Activated T-helper 2 cell treated with anti-CD3 and anti-CD28 coated beads, Interferon-gamma antibody, Interleukin-2, Interleukin-4, amounts not matched to agents 10 μg/mL and 5 μg/mL and 100 μg/mL, durations not matched to agents 14 hours and 24 hours and 36 hours (primary cell): ENCODE measurements around the gene NR3C2. TPM values are rescaled to one million over a fixed set of nuclear protein-coding genes. Genes with fewer than 3 reads are reported as not detected.
"Not testable (repeated sequence)": the region's sequence is repeated elsewhere in the genome, so short reads cannot be mapped to it uniquely, and the experiment has no call there.

Source experiments
- DNase-seq: peaks from one replicate; pipeline ENCODE4 v3.0.0; 2021; ENCODE audit warnings: low spot score
- H3K27ac Mint-ChIP-seq: one replicate; pipeline ENCODE4 v1.8.0; 2021; ENCODE audit warnings: mixed read lengths
- H3K27me3 Mint-ChIP-seq: one replicate; pipeline ENCODE4 v1.8.0; 2021; ENCODE audit warnings: low read depth, mixed read lengths
- H3K36me3 Mint-ChIP-seq: one replicate; pipeline ENCODE4 v1.8.0; 2021; ENCODE audit warnings: low read depth, mixed read lengths
- H3K4me1 Mint-ChIP-seq: one replicate; pipeline ENCODE4 v1.8.0; 2021; ENCODE audit warnings: low read depth, mixed read lengths
- H3K4me3 Mint-ChIP-seq: one replicate; pipeline ENCODE4 v1.8.0; 2021; ENCODE audit warnings: low read depth, mild to moderate bottlenecking, moderate library complexity, mixed read lengths
- H3K9me3 Mint-ChIP-seq: one replicate; pipeline ENCODE4 v1.8.0; 2021; ENCODE audit warnings: mixed read lengths
- intact Hi-C: fragments of 100-400 bp; cut with micrococcal nuclease; formaldehyde crosslinking; loops from one replicate; pipeline ENCODE4 v1.15.1; 2023
- total RNA-seq: library from RNA; stranded (reverse); gene quantifications from 2 replicates; pipeline ENCODE4 v1.2.3, GENCODE V29; 2022

NR3C2 gene
- total RNA-seq, 1 donor from 2014 or later: 0.32 TPM

DNA sequence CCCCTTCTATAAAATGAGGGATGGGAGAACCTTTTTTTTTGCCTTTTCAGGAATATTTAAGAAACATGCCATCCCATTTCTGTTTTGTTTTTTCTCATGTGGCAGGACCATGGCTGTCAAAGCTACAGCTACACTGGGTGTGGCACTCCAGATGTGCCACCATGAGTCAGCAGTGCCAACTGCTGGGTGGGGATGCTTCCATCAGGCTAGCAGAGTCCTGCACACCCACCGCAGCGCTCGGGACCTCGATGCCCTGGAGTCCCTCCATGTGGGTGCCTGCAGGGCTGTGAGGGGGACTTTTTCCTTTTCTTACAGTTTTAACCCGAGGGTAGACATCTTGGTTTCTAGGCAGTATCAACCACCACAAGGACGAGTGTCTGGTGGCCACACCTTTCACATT, 352.6 kb downstream of the NR3C2 start:
- Mint-ChIP-seq H3K36me3 (no peaks in the 10 kb centered on the region), H3K9me3 (peaks cover 8% of the 10 kb centered on the region), H3K27ac (no peak overlapping the region), H3K4me3 (no peak overlapping the region), H3K27me3 (no peaks in the 10 kb centered on the region), H3K4me1 (no peaks in the 10 kb centered on the region)
- intact Hi-C loops: no loop called here
- DNase-seq: no peak

DNA sequence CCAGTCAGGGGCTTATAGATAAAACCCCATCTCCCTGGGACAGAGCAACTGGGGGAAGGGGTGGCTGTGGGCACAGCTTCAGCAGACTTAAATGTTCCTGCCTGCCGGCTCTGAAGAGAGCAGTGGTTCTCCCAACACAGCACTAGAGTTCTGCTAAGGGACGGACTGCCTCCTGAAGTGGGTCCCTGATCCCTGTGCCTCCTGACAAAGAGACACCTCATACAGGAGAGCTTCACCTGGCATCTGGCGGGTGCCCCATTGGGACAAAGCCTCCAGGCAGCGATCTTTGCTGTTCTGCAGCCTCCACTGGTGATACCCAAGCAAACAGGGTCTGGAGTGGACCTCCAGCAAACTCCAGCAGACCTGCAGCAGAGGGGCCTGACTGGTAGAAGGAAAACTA, 359.1 kb downstream of the NR3C2 start:
- H3K36me3 Mint-ChIP-seq, H3K9me3 Mint-ChIP-seq, DNase-seq, H3K27me3 Mint-ChIP-seq, H3K27ac Mint-ChIP-seq, H3K4me1 Mint-ChIP-seq, H3K4me3 Mint-ChIP-seq, intact Hi-C loops: not testable (repeated sequence)

DNA sequence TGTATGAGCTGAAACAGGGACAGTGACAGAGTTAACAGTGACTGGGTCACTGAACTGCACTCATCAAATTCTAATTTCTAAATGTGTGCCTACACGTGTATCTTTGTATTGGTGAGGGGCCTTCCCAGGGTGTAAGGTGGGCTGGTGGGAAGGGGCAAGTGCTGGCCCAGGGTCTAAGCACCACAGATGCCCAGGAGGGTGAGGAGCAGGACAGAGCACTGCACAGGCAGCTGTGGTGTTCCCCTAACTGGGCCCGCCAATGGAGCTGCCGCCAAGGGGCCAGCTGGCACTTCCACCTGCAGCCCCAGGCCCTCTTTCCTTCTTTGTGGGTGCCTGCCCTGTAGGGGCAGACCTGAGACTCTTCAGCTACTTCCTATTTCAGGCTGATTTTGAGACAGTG, 360.5 kb downstream of the NR3C2 start:
- peaks cover 8% of the 10 kb centered on the region for H3K9me3 Mint-ChIP-seq
- peaks cover 4% of the 10 kb centered on the region for H3K36me3 Mint-ChIP-seq
- no peak overlapping the region for H3K27ac Mint-ChIP-seq
- no peaks in the 10 kb centered on the region for H3K4me1 Mint-ChIP-seq
- no peak for DNase-seq
- intact Hi-C loops: no loop called here
- H3K4me3 Mint-ChIP-seq: no peak overlapping the region
- no peaks in the 10 kb centered on the region for H3K27me3 Mint-ChIP-seq

DNA sequence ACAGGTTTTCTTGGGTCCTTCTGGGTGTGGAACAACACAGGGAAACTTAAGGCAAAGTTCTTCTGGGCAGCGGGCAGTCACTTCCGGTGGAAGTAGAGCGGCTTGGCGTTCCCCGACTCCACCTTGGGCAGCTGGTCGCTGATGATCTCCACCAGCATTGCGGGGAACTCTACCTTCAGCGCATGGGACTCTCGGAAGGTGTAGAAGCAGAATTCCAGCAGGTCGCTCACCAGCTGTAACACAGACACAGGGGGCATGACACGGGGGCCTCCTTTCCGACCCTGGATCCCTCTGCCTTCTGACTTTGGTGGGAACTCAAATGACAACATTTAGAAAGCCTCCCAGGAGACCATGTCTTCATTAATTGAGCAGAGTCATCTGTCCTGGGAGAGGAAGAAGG, 360.9 kb downstream of the NR3C2 start:
- Mint-ChIP-seq H3K27ac (no peak overlapping the region), H3K27me3 (no peaks in the 10 kb centered on the region), H3K36me3 (peaks cover 8% of the 10 kb centered on the region), H3K4me1 (no peaks in the 10 kb centered on the region), H3K9me3 (peaks cover 10% of the 10 kb centered on the region), H3K4me3 (no peak overlapping the region)
- intact Hi-C loops: no loop called here
- DNase-seq: no peak

DNA sequence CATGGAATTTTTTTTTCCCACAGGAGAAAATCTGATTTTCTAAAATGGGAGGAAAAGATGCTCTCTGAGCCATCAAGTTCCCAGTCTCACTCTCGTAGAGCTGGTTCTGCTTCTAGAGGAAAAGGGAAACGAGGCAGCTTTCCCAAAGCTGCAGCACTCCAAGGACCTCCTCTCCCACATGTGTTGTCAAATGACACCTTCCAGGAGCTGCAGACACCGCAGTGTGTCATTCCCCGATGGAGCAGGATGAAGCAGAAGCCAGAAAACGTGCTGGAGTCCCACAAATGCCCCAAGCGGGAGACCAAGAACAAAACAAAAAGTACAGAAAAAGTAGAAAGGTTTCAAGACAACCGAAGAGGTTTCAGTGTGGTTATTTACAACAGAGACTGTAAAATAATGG, 362.3 kb downstream of the NR3C2 start:
- Mint-ChIP-seq H3K4me3 (no peak overlapping the region), H3K27ac (no peak overlapping the region), H3K9me3 (peaks cover 15% of the 10 kb centered on the region), H3K36me3 (peaks cover 21% of the 10 kb centered on the region), H3K4me1 (no peaks in the 10 kb centered on the region), H3K27me3 (no peaks in the 10 kb centered on the region)
- intact Hi-C loops: no loop called here
- DNase-seq: no peak

DNA sequence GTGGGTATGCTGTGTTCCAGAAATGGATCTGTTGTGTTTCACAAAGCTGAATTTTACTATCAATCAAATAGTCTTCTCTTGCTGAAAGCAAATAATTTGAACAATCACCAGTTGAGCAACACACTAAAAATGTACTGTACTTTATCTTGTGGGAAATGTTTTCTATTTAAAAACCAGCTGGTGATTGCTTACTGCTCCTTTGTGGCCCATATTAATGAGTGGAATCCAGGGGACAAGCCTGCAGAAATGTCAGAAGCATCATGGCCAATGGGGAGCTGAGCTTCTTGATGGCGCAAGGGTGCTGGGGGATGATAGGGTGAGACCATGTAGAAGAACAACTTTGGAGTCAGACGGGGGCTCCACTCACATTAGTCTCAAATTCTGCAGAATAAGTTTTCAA, 364.2 kb downstream of the NR3C2 start:
- no peak overlapping the region for H3K27ac Mint-ChIP-seq
- H3K27me3 Mint-ChIP-seq: no peaks in the 10 kb centered on the region
- intact Hi-C loops: no loop called here
- H3K9me3 Mint-ChIP-seq: peaks cover 30% of the 10 kb centered on the region
- peaks cover 39% of the 10 kb centered on the region for H3K36me3 Mint-ChIP-seq
- H3K4me1 Mint-ChIP-seq: no peaks in the 10 kb centered on the region
- DNase-seq: no peak
- no peak overlapping the region for H3K4me3 Mint-ChIP-seq

DNA sequence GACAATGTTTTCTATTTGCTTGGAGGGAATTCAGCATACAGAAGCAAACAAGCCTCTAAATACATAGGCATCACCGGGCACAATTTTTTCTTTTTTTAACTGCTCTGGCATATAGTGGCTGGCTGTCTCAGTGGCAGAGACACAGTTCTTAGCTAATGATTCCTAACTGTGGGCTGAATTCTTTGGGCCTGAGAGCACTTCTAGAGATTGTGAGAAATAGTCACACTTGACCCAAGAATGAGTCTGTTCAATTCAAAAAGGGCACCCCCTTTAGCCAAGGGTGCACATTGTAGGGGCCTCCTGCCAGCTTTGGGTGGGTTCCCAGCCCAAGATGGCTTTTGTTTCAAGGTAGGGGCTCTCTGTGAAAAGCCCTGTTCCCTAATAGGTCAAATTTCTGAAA, 364.6 kb downstream of the NR3C2 start:
- peaks cover 43% of the 10 kb centered on the region for H3K36me3 Mint-ChIP-seq

DNA sequence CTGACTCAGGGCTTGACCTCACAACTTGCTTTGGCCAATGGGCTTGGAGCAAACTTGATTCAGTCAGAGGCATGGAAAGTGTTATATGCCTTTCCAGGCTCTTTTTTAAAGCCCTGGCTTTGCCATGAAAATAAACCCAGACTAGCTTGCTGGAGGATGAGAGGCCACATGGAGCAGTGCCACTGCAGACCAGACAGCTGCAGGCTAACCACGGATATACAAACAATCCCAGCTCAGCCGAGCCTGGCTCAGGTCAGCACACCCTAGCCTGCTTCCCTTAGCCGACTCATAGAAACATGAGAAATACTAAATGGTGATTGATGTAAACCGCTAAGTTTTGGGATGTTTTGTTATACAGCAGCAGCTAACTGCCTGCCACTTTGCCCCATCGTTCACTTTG, 365.2 kb downstream of the NR3C2 start:
- no peak for DNase-seq
- intact Hi-C loops: no loop called here
- peaks cover 31% of the 10 kb centered on the region for H3K9me3 Mint-ChIP-seq
- no peaks in the 10 kb centered on the region for H3K4me1 Mint-ChIP-seq
- peaks cover 49% of the 10 kb centered on the region for H3K36me3 Mint-ChIP-seq
- H3K4me3 Mint-ChIP-seq: no peak overlapping the region
- H3K27ac Mint-ChIP-seq: no peak overlapping the region
- no peaks in the 10 kb centered on the region for H3K27me3 Mint-ChIP-seq

More for the DNA sequence above, 364.6 kb downstream of the NR3C2 start:
- Mint-ChIP-seq H3K4me3 (no peak overlapping the region), H3K27me3 (no peaks in the 10 kb centered on the region), H3K9me3 (peaks cover 31% of the 10 kb centered on the region), H3K27ac (no peak overlapping the region), H3K4me1 (no peaks in the 10 kb centered on the region)
- intact Hi-C loops: no loop called here
- no peak for DNase-seq

DNA sequence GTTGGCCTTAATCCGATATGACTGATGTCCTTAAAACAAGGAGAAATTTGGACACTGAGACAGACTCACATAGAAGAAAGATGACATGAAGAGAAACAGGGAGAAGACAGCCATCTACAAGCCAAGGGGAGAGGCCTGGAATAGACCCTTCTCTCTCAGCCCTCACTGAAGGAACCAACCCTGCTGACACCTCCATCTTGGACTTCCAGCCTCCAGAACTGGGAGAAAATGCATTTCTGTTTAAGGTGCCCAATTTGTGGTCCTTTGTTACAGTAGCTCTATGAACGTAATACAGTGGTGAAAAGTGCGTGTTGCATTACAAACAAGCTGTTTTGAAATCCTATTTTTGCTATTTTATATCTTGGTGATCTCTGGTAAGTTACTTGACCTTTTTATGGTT, 366.8 kb downstream of the NR3C2 start:
- intact Hi-C loops: no loop called here
- DNase-seq: no peak
- Mint-ChIP-seq H3K4me1 (no peaks in the 10 kb centered on the region), H3K27me3 (no peaks in the 10 kb centered on the region), H3K36me3 (peaks cover 51% of the 10 kb centered on the region), H3K27ac (no peak overlapping the region), H3K4me3 (no peak overlapping the region), H3K9me3 (peaks cover 31% of the 10 kb centered on the region)

DNA sequence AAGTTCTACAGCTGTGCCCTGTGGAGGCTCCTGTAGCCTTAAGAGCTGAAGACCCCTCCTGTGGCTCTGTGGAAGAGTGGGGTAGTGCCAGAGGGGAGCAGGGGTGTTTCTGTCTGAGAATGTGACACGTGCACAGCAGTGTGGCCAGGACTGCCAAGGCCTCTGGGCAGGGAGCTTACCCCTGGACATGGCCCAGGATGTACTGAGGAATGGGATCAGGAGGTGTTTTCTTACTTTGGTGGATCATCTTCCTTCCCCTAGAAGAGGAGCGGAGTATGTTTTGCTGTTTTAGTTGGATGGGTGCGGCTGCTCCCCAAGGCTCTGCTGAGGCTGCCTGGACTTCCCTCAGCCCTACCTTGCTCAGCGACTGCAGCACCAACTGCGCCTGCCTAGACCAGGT, 367.8 kb downstream of the NR3C2 start:
- intact Hi-C loops: no loop called here
- Mint-ChIP-seq H3K27me3 (no peaks in the 10 kb centered on the region), H3K27ac (no peak overlapping the region), H3K36me3 (peaks cover 51% of the 10 kb centered on the region), H3K9me3 (peaks cover 31% of the 10 kb centered on the region), H3K4me3 (no peak overlapping the region), H3K4me1 (no peaks in the 10 kb centered on the region)
- DNase-seq: no peak

DNA sequence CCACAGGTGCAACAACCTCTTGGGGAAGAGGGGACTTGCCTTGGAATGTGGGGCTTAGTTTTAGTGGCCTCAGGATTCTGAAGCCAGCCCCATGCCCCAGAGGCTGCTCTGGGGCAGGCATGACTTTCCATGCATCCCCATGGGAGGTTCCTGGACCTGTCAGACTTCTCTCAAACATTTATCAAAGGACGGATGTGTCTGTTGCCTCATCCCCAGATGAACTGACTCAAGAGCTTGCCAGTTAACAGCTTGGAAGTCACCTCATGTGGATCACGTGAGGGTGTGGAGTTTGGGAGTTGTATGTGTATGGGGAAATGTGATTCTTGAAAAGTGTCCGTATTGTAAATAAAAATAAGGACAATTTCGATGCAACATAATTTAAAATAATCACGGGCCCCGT, 368.9 kb downstream of the NR3C2 start:
- no peak for DNase-seq
- intact Hi-C loops: no loop called here
- H3K4me1 Mint-ChIP-seq: no peaks in the 10 kb centered on the region
- peaks cover 31% of the 10 kb centered on the region for H3K9me3 Mint-ChIP-seq
- H3K36me3 Mint-ChIP-seq: peaks cover 51% of the 10 kb centered on the region
- H3K27me3 Mint-ChIP-seq: no peaks in the 10 kb centered on the region
- H3K27ac Mint-ChIP-seq: no peak overlapping the region
- H3K4me3 Mint-ChIP-seq: no peak overlapping the region

DNA sequence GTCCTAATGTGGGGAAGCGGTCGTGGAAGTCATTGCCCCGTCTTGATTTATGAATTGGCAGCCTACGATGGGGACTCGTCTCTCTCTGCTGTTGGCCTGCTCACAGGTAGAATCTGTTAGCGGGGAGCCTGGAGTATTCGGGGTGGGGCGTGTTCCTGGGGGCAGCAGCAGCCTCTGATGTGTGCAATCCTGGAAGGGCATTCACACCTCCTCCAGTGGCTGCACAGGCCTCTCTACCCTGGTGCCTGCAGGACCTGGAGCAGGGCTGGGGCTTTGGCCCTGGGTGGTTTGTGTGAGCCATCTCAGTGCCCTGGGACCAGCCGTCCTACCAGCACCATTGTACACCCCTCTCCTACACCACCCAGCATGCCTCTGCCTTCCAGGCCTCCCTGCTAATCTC, 369.4 kb downstream of the NR3C2 start:
- intact Hi-C loops: no loop called here
- no peak overlapping the region for H3K27ac Mint-ChIP-seq
- H3K27me3 Mint-ChIP-seq: no peaks in the 10 kb centered on the region
- no peak for DNase-seq
- peaks cover 31% of the 10 kb centered on the region for H3K9me3 Mint-ChIP-seq
- H3K4me3 Mint-ChIP-seq: no peak overlapping the region
- H3K4me1 Mint-ChIP-seq: no peaks in the 10 kb centered on the region
- peaks cover 51% of the 10 kb centered on the region for H3K36me3 Mint-ChIP-seq

DNA sequence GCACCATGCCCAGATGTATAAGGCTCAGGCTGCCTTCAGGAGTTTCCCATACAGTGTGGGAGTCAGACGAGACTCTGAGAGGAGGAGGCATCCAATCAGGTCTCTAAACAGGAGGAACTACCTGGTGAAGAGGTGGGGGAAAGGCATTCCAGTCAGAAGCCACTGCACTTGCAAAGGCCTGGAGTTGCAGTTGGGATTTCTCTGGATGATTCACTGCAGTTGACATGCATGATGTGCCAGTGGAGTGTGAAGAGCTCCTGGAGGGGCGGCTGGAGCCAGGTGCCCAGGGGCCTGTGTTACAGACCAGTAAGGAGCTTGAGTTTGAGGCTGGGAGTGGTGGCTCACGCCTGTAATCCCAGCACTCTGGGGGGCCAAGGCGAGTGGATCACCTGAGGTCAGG, 371.2 kb downstream of the NR3C2 start:
- no peaks in the 10 kb centered on the region for H3K4me1 Mint-ChIP-seq
- no peak overlapping the region for H3K4me3 Mint-ChIP-seq
- no peaks in the 10 kb centered on the region for H3K27me3 Mint-ChIP-seq
- DNase-seq: no peak
- no peak overlapping the region for H3K27ac Mint-ChIP-seq
- intact Hi-C loops: no loop called here
- peaks cover 44% of the 10 kb centered on the region for H3K36me3 Mint-ChIP-seq
- H3K9me3 Mint-ChIP-seq: peaks cover 27% of the 10 kb centered on the region

DNA sequence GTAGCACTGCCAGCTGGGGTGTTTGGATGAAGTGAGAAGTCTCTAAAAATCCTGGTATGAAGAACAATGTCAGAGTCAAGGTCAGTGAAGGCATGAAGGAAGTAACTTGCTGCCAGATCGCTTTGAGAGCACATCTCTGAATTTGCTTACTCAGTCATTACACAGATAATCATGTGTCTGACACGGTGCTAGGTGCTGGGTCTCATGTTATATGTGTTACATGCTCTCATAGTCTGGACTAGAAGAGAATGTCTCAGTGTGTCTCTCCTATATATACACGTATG, 372.4 kb downstream of the NR3C2 start:
- Mint-ChIP-seq H3K27me3 (no peaks in the 10 kb centered on the region), H3K36me3 (peaks cover 35% of the 10 kb centered on the region), H3K4me1 (no peaks in the 10 kb centered on the region), H3K27ac (no peak overlapping the region), H3K4me3 (no peak overlapping the region), H3K9me3 (peaks cover 15% of the 10 kb centered on the region)
- intact Hi-C loops: no loop called here
- DNase-seq: no peak
